Eye (tissue), 1 donor: ENCODE data around the gene STARD3.

ENCODE experiments used
- DNase-seq: peaks from one replicate; pipeline ENCODE4 v3.0.0-alpha.2; 2015

Gene STARD3

DNA sequence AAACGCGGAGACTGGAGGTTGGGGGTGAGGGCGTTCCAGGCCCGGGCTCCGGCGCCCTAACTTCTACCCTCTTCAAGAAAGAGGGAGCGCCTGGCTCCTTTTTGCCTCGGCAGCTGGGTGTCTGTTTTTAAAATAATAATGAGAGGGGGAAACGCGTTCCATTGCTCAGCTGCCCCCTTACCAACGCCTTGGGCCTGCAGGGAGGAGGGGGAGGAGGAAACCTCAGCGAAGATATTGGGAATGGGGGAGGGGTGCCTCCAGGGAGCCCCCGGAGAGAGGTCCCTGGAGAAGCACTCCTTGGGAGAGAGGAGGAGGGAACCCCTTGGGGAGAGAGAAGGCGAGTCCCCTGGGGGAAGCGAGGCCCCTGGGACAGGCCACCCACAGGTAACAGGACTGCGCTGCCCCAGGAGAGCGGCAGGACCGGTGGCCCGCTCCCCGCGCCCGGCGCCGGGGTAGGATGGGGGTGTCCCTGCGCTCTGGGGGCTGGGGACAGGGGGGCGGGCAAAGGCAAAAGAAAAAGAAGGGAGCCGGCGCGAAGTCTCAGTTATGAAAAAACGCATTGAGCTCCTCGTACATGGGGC lies 31.9 kb upstream of the STARD3 start:
- DNase-seq, result peak; percentile 27

DNA sequence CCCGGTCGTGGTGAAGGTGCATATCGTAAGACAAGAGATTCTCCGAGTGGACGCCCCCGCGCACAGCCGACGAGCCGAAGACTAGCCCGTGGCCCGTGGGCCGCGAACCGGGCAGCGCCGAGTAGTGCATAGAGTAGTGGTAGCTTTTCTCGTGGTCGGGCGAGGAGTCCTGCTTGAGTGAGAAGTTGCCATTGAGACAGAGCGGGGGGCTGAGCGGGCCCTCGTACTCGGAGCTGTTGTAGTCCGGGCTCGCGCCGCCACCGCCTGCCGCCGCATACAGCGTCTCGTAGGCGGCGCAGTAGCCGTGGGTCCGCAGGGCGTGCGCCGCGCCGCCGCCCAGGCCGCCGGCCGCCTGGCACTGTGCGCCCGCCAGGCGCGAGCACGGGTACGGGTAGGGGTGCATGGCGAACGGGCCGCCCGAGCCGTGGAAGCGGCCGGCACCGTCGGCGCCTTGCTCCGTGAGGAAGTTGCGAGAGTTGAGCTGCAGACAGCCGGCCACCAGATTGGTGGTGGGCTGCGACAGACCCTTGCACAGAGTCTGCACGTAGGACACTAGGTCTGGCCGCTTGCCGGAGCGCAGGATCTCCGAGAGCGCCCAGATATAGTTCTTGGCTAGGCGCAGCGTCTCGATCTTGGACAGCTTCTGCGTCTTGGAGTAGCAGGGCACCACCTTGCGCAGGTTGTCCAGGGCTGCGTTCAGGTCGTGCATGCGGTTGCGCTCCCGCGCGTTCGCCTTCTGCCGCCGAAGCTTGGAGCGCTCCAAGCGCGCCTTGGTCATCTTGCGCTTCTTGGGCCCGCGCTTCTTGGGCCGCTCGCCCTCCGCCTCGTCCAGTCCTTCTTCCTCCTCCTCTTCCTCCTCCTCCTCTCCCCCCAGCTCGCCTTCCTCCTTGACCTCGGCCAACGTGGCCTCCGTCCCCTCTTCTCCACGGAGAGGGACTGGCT lies 31.2 kb upstream of the STARD3 start:
- peak; percentile 63 for DNase-seq

DNA sequence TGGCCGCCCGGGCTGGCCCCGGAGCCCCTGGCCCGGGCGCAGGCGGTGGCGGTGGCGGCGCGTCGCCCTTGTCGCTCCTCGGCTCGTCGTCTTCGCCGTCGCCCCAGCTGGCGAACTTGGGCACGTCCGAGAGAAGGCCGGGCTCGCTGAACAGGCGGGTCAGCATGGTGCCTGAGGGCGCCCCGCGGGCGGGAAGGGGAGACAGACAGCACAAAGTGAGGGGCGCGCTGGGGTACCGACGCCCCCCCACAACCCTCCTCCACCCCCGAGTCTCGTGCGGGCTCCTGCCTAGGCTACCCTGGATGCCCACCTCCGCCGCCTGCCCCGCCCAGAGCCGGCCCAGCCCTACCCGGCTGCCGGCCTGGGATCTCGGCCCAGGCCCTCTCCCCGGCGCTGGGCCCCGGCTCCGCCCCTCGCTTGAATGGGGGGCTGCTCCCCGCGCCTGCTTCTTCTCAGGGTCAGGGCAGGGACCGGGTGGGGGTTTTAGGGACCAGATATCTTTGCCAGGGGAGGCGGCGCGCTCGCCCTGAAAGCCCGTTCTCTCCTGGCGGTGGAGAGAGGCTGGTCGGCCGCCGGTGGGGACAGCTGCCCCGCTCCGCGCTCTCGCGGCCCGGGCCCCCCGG lies 30.4 kb upstream of the STARD3 start:
- peak; percentile 49 for DNase-seq

DNA sequence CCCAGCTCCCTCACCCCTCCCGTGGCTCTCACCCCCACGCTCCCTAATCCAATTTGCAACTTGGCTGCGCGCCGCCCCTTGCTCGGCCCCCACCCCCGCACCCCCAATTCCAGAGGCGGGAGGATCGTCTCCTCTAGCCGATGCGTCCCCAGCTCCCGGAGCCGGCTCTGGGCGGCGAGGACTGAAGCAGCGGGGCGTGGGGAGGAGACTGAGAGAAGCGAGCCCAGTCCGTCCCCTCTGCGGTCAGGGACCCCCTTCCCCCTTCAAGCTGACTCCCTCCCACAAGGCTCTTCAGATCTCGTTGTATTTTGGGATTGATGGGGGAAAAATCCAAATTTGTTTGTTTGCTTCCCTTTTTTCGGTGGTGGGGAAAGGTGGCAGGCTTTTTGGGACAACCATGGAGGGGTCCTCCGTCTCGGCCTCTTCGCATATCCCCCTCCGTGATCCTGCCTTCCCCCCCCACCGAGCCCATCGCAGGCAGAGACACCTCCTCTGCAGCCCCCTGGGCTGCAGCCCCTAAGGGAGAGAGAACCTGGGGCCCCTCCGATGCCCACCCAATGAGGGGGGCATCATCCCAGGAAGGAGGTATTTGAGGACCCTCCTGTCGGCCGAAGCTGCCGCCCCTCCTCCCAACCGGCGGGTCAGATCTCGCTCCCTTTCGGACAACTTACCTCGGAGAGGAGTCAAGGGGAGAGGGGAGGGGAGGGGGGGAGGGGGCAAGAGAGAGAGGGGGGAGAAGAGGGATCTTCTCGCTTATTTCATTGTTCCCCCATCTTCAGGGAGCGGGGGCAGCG lies 29.7 kb upstream of the STARD3 start:
- peak; percentile 56 for DNase-seq

DNA sequence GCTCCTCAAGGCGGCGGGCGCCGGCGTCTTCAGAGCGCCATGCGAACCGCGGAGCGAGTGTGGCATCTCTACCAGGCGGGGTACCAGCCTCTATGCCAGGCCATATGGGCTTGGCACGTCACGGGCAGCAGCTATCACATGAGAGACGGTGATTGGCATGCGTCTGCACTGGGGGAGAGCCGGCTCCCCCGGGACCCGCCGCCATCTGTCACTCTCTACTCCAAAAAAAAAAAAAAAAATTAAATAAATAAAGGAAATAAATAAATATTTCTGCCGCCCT lies 29.2 kb upstream of the STARD3 start, which contains the start of gene NEUROD2:
Gene NEUROD2, minus strand, starts transcription at position 70 of the 280 bp plus-strand sequence. CDS start 1,321 bp downstream, outside the sequence.
- DNase-seq, result peak; percentile 24

DNA sequence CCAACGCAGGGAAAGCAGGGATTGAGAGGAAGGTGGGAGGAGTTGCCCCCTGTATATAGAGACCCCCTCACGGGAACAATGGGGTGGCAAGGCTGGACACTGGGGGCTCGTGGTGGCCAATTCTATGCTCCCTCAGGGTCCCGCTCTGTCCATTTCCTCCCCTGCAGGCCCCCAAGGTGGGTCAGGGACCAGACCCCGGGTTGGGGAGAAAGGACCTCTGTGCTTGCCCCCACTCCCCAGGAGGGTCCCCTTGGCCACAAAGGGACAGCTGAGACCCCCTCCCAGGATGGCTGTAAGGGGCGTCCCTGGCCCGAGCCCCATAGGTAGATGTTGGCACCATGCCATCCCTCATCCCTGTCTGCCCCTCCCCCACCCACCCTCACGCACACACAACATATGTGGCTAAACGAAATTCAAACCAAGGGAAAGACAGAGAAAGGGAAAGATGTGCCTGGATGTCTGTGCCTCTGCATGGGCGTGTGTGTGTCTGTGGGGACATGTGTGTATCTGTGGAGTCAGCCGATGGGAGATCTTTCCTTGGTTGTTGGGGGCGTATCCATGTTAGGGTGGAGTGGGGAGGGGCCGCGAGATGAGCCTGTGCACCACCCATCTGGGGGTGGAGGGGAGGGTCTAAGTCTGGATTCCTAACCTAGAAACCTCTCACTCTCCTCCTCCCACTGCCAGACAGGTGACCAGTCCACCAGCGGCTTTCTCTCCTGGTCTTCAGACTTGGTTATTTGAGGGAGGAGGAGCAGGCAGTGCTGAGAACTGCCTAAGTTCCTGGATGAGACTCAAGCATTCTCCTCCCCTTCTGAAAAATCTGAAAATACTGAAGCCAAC lies 28.6 kb upstream of the STARD3 start:
- no peak for DNase-seq

DNA sequence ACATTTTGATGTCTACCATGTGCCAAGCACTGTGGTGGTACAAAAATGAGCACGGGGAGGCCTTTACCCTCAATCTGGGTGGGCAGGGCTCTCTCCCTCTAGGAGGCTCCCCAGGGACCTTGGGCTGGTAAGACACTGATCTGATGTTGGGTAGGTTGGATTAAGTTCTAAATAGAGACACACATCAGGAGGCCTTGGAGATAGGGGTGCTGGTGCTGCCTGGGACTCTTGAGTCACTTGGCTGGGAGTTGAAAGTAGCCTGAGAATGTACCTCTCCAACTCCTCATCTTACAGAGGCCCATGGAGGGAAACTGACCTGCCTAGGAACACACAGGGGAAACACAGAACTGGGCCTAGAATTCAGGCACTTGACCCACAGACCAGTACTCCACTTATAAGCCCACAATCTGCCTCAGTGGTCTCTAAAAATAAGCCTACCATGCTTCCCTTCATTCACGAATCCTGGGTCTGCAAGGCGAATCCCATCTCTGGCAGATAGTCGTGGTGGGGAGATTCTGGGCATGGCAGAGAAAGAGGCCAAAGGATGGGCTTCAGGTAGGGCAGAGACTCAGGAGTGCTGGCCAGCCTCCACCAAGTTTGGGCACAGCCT lies 27.4 kb upstream of the STARD3 start:
- no peak for DNase-seq

DNA sequence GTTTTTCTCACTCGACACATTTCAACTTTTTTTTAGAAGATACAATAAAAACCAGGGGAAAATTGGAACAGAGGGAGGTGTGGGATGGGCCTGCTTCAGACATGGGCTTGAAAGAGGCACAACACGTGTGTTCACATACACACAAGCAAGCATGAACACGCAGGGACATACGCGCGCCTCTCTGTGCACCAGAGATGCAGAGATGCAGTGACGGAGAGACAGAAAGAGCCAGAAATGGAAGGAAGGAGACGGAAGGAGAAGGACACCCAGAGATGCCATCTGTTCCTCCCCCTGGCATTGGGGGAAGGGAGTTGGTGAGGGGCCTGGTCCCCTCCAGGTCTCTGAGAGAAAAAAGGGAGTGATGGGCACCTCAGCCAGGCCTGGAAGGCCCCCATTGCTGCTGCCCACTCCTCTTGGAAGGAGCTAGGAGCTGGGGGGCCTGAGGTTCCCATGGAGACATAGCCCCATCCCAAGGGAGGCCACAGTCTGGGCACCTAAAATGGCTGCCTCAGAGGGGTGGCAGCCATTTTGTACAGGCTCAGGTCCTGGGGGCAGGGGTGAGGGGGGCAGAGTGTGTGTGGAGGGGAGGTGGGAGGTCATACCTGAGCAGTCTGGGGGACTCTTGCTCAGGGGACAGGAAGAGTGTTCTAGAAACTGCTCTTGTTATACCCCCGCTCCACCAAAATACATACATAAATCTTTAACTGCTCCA lies 25.4 kb upstream of the STARD3 start:
- no peak for DNase-seq

DNA sequence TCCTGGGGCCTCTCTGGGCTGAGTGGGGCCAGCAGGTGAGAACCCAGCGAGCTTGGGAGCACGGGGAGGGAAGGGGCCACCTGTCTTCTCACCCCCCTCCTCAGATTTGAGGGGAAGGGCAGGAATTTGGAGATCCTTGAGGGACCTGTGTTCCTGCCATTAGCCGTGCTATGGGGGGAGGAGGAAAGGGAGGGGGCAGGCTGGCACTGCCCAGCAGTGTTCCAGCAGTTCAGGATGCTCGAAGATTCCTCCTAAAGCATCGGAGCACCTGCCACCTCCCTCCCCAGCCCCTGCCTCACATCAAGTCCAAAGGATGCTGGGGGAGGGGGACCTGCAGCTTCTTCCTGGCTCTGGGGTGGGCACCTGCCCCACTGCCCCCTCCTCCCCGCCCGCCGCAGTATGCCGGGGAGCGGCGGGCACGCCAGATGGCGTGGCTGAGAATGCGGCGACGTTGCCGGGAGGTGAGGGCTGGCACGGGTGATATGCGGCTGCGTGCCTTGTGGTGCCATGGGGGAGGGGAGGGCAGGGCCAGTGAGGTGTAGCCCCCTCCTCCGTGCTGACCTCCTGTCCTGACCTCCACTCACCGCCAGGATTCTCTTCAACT lies 24.6 kb upstream of the STARD3 start:
- no peak for DNase-seq

DNA sequence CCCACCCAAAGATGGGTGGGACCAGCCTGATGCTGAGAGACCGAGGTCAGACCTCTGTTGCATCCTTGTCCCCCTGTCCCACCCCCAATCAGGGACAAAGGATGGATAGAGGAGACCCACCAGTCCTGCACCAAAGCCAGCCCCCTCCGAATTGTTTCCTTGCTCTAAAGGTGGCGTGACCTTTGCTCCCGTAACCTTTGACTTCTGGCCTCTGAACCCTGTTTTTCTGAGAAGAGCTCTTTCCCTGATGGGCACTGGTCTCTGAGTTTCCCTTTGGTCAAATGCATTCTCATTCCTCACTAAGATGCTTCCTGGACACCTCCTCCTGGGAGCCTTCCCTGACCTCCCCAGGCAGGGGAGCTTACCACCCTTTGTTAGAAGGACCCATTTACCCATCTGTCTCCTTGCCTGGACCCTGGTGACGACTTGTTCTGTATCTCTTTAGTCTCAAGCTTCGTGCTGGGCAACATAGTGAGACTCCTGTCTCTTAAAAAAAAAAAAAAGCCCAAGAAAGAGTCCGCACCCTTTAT lies 23.9 kb upstream of the STARD3 start:
- no peak for DNase-seq

DNA sequence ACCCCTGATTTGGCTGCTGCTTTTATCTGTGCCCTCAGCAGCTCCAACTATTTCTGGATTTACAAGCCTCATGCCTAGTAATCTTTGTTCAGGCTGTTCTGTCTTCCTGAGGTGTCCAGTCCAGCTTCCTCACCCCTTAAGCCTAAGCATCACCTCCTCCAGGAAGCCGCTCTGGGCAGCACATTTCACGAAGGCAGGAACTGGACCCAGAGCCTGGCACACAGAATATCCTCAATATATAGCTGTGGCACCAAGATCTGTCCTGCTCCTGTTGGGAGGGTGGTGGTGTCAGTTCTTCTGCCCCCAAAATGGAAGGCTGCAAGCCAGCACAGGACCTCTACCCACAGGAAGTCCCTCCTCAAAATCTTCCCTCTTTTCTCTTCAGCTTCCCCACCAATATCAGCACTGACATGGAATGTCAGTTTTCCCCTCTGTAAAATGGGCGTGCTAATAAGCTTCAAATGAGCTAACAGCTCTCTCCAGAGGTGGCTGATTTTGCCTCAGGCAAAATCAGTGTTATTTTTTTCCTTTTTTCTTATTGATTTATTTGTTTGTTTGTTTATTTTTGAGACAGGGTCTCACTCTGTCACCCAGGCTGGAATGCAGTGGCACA lies 22.3 kb upstream of the STARD3 start:
- DNase-seq, result no peak

DNA sequence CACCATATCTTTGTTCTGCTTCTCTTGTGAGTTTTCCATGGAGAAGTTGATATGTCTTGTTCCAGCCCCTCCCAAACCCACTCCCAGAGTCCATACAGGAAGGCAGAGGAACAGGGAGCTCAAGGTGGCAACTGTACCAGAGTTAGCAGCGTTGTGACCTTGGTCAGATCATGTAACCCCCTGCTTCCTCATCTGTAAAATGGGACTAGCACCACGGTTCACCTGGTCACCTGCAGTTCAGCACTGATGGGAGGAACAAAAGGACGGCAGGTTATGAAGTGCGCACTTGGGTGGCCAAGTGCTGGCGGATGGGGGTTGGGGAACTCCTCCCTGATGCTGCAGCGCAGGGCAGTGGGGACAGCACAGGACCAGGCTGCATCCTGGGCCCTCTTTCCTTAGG lies 21.5 kb upstream of the STARD3 start:
- DNase-seq, result no peak

DNA sequence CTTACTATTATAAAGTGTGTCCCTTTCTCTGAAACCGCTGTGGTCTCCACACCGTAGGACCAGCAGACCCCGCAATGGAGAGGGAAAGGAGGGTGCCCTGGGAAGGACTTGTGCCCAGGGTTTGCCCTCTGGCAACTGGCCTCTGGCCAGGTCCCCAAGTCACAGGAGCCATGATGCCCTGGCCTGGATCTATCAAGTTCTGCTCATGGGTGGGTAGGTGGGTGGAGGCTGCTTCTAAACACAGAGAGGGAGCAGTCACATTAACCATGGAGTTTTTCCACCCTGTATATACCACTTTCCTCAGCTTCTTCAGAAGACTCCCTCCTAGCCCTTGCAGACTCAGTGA lies 19.9 kb upstream of the STARD3 start:
- no peak for DNase-seq

DNA sequence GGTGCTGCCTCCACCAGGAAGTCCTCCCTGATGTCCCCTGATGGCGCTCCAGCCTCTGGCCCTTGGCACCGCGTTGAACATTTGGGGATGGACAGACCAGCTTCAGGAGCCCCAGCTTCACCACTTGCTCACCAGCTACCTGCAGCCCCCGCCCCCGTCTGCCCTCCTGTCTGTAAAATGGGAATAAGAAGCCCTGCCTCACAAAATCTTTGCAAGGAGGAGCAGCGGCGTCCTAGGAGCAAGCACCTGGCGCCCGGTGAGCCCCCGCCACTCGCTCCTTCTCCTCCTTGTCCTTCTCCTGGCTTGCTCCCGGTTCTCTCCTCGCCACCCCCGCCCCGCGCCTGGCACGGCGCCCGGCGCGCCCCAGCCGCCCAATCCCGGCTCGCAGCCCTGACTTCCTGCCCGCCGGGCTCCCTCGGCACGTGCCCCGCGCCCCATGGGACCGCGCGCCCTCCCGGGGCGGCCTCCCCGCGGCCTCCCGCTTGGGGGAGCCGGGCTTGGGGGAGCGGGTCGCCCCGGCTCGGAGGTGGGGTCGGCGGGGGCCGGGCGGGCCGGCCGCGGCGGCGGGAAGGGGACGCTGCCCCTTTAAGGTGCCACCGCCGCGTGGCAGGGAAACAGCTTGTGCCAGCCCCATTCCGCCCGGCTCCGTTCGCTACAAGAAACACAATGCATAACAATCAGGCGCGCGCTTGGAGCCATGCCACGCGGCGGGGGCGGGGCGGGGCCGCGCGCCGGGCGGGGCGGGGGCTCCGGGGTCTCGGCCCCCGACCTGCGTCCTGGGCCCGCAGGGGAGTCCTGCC lies 19.3 kb upstream of the STARD3 start:
- peak; percentile 64 for DNase-seq

DNA sequence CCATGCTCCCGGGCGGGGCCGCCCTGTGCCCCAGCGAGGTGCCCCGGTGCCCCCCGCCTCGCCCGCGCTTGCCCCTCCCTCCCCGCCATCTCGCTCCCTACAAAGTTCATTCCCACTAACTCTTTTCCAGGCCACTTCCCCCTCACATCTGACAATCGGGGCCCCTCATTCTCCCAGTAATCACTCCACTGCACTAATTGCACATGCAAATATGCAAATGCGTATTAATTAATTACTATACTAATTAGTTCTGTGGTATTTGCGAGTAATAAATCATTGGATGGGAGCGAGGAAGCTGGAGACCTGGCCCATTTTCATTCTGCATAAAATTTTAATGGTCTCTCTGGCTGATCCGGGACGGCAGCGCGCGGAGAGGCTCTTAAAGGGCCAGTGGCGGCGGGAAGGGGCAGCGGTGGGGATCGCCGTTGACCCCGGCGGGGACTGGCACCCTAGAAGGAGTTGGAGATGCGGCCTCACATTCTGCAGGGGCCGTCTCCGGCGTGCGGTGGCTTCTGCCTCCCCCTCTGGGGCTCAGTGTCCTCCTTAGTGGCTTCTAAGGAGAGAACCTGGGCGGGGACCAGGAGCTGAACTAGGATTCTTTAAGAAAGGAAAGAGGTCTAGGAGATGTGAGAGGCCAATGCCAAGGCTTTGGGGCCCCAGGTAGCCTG lies 18.6 kb upstream of the STARD3 start:
- DNase-seq, result peak; percentile 60

DNA sequence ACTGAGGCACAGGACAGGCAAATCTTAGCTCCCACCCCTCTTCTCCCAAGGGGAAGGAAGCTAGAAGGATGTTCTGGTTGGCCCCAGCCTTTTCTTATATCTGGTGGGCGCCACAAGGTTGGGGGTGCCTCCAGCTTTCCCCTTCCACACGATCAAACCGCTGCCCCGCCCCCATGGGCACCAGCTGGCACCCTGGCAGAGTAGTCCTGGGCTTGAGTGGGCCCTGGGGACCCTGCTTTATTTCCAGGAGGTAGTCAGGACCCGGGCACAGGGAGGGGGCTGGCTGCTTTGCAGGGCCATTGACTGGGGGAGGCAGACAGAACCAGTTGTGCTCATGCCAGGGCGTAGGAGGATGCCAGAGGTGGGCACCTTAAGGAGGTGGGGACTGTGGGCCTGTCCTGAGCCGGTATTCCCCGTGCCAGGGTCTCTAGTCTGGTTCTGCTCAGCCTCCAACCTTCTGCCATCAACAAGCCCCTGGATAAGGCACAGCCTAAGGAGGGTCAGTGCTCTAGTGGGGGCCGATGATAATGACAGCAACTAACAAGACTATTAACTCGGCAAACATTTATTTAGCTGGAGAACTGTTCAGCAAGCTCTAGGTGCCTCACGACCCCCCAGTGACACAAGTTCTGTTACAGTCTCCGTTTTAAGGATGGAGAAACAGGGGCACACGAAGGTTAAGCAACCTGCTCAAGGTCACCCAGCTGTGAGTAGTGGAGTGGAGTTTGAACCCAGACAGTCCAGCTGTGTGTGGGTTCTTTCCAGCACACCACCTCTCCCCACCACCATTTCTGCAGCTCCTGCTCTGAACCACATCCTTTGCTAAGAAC lies 17.8 kb upstream of the STARD3 start:
- DNase-seq, result no peak

DNA sequence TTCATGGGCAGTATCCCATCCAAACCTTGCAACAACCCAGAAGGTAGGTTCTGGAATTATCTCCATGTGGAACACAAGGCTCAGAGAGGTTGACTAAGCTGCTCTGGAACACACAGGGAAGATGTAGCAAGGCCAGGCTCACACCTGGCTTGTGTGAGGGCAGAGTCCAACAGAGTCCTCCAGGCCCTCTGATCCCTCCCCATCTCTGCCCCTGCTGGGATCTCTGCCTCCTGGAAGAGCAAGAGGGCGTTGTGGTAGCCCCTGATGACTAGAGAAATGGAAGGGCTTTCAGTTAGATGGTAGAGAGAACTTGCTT lies 17.2 kb upstream of the STARD3 start:
- no peak for DNase-seq
